ENCODE results near the gene RFPL1.
"Not testable (repeated sequence)": the region's sequence is repeated elsewhere in the genome, so short reads cannot be mapped to it uniquely, and the experiment has no call there.

The RFPL1 gene

GRCh38 chr22:29438283-29438682, at the start of gene RFPL1:
Gene RFPL1, plus strand, starts transcription at chr22:29438583.
- DNase-seq (ENCODE audit: low read depth in 2 of 3, low spot score in 1 of 3): not testable (repeated sequence)

- no peak for DNase-seq (ENCODE audit: low read depth in 2 of 3, low spot score in 1 of 3)
Measured at GRCh38 chr22:29388759-29389090, 49.7 kb upstream of the RFPL1 start.

GRCh38 chr22:29390270-29390669, 48.1 kb upstream of the RFPL1 start:
- DNase-seq (ENCODE audit: low read depth in 2 of 3, low spot score in 1 of 3): no peak

GRCh38 chr22:29391546-29391945, 46.8 kb upstream of the RFPL1 start:
- DNase-seq (ENCODE audit: low read depth in 2 of 3, low spot score in 1 of 3): no peak

- DNase-seq (ENCODE audit: low read depth in 2 of 3, low spot score in 1 of 3): no peak
Measured at GRCh38 chr22:29393019-29393608, 45.3 kb upstream of the RFPL1 start.

- peak; percentile 39 to 62 (median 50) for DNase-seq (ENCODE audit: low read depth in 2 of 3, low spot score in 1 of 3)
Measured at GRCh38 chr22:29394931-29395581, 43.3 kb upstream of the RFPL1 start.

- no peak for DNase-seq (ENCODE audit: low read depth in 2 of 3, low spot score in 1 of 3)
Measured at GRCh38 chr22:29396126-29396525, 42.3 kb upstream of the RFPL1 start.

GRCh38 chr22:29397791-29398190, 40.6 kb upstream of the RFPL1 start:
- DNase-seq (ENCODE audit: low read depth in 2 of 3, low spot score in 1 of 3): no peak

- no peak for DNase-seq (ENCODE audit: low read depth in 2 of 3, low spot score in 1 of 3)
Measured at GRCh38 chr22:29400576-29400975, 37.8 kb upstream of the RFPL1 start.

- DNase-seq (ENCODE audit: low read depth in 2 of 3, low spot score in 1 of 3): not testable (repeated sequence)
Measured at GRCh38 chr22:29401538-29401937, 36.8 kb upstream of the RFPL1 start.

- DNase-seq (ENCODE audit: low read depth in 2 of 3, low spot score in 1 of 3): no peak
Measured at GRCh38 chr22:29408940-29409339, 29.4 kb upstream of the RFPL1 start.

- not testable (repeated sequence) for DNase-seq (ENCODE audit: low read depth in 2 of 3, low spot score in 1 of 3)
Measured at GRCh38 chr22:29411569-29412211, 26.7 kb upstream of the RFPL1 start.

GRCh38 chr22:29412772-29413171, 25.6 kb upstream of the RFPL1 start:
- DNase-seq (ENCODE audit: low read depth in 2 of 3, low spot score in 1 of 3): peak in 1 of 3 donors; percentile 7

GRCh38 chr22:29414951-29415591, 23.3 kb upstream of the RFPL1 start:
- DNase-seq (ENCODE audit: low read depth in 2 of 3, low spot score in 1 of 3): peak; percentile 30 to 58 (median 30)

- DNase-seq (ENCODE audit: low read depth in 2 of 3, low spot score in 1 of 3): not testable (repeated sequence)
Measured at GRCh38 chr22:29418704-29419103, 19.7 kb upstream of the RFPL1 start.

- DNase-seq (ENCODE audit: low read depth in 2 of 3, low spot score in 1 of 3): no peak
Measured at GRCh38 chr22:29426476-29426875, 11.9 kb upstream of the RFPL1 start.

- DNase-seq (ENCODE audit: low read depth in 2 of 3, low spot score in 1 of 3): no peak
Measured at GRCh38 chr22:29427176-29427760, 11.1 kb upstream of the RFPL1 start.

- DNase-seq (ENCODE audit: low read depth in 2 of 3, low spot score in 1 of 3): no peak
Measured at GRCh38 chr22:29431986-29432385, 6.4 kb upstream of the RFPL1 start.

GRCh38 chr22:29433856-29434255, 4.5 kb upstream of the RFPL1 start:
- no peak for DNase-seq (ENCODE audit: low read depth in 2 of 3, low spot score in 1 of 3)

- DNase-seq (ENCODE audit: low read depth in 2 of 3, low spot score in 1 of 3): no peak
Measured at GRCh38 chr22:29434288-29434687, 4.1 kb upstream of the RFPL1 start.

- no peak for DNase-seq (ENCODE audit: low read depth in 2 of 3, low spot score in 1 of 3)
Measured at GRCh38 chr22:29435236-29436136, 2.9 kb upstream of the RFPL1 start.
